ENCODE data around the gene KCNIP1. TPM values are rescaled to one million over a fixed set of nuclear protein-coding genes. Genes with fewer than 3 reads are reported as not detected.

Gene KCNIP1
- not detected for total RNA-seq

DNA sequence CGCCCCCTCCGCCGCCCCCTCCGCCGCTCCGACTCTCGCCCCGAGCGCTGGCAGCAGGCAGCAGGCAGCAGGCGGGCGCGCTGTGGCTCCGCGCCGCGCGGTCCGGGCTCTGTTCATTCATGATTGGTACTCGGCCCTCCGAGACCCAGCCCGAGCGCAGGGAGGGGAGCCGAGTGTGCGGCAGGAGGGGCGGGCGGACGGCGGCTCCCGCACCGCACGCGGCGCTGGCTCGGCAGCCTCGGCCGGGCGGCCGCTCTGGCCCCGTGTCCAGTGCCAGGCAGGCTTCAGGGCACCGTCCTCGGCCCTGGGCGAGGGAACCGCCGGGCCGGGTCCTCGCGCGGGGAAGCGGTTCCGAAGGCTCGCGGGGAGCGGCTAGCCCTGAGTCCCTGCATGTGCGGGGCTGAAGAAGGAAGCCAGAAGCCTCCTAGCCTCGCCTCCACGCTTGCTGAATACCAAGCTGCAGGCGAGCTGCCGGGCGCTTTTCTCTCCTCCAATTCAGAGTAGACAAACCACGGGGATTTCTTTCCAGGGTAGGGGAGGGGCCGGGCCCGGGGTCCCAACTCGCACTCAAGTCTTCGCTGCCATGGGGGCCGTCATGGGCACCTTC, at the start of gene KCNIP1:
KCNIP1 (plus strand) TSS at position 31 of the 607 bp plus-strand sequence.
- DNase-seq: no peak

DNA sequence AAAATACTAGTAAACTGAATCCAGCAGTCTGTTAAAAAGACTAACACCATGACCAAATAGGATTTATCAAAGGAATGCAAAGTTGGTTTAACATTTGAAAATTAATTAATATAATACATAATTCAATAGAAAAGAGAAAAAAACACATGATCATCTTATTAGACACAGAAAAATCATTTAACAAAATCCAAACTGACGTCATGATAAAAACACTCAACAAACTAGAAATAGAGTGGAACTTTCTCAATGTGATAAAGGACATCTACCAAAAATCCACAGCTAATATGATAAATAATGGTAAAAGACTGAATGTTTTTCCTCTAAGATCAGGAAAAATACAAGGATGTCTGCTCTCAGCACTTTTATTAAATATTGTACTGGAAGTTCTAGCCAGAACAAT, 40.4 kb upstream of the KCNIP1 start:
- no peak for DNase-seq

DNA sequence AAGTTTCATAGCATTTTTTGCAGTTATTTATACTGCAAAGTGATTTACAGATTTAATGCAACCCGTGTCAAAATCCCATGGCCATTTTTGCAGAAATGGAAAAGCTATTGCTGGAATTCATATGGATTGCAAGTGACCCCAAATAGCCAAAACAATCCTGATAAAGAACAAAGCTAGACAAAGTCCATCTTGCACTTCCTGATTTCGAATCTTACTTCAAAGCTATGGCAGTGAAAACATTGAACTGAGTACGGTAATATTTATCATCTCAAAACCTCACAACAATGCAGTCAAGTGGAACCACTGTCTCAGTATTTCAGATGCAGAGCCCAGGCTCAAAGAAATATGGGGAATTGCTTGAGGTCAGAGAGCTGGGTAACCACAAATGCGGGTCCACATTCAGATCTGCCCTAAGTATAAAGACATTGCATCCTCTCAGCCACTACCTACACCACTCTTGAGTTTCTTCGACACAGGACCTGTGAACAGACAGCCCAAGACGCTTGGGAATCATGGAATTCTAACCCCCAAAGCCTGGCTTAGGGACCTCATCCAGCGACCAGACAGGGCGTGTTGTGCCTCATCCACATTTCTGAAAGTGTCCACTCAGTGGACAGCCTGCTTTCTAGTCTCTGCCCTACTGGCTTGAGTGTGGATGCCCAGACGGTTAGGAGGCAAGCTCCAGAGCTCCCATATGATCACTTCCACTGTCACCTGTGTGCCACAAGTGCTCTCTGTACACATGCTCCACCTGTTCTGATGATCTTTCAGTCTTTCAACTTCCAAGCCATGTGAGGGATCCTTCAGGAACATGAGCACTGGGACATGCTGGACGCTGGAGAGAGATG, 39.3 kb upstream of the KCNIP1 start:
- DNase-seq: no peak

- no peak for DNase-seq
Observed at GRCh38 chr5:170466553-170466952, 37.3 kb upstream of the KCNIP1 start.

- no peak for DNase-seq
Observed at GRCh38 chr5:170466988-170467707, 36.7 kb upstream of the KCNIP1 start.

DNA sequence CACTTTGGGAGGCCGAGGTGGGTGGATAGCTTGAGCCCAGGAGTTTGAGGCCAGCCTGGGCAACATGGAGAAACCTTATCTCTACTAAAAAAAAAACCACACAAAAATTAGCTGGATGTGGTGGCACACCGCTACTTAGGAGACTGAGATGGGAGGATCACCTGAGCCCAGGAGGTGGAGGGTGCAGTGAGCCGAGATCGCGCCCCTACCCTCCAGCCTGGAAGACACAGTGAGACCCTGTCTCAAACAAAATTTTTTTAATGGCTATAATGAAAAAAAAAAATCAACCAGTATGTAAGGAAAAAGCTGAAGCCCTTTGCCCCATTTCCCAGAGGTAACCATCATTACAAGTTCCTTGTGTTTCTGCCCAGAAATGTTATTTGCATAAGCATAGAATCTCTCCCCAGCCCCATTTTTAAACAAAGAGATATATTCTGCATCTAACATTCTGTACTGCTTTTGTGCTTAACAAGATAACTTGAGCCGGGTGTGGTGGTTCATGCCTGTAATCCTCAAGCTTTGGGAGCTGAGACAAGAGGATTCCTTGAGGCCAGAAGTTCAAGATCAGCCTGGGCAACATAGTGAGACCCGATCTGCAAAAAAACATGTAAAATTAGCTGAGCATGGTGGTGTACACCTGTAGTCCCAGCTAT, 35.1 kb upstream of the KCNIP1 start:
- DNase-seq: no peak

- DNase-seq: no peak
Observed at GRCh38 chr5:170469414-170469813, 34.4 kb upstream of the KCNIP1 start.

- no peak for DNase-seq
Observed at GRCh38 chr5:170470275-170470674, 33.5 kb upstream of the KCNIP1 start.

DNA sequence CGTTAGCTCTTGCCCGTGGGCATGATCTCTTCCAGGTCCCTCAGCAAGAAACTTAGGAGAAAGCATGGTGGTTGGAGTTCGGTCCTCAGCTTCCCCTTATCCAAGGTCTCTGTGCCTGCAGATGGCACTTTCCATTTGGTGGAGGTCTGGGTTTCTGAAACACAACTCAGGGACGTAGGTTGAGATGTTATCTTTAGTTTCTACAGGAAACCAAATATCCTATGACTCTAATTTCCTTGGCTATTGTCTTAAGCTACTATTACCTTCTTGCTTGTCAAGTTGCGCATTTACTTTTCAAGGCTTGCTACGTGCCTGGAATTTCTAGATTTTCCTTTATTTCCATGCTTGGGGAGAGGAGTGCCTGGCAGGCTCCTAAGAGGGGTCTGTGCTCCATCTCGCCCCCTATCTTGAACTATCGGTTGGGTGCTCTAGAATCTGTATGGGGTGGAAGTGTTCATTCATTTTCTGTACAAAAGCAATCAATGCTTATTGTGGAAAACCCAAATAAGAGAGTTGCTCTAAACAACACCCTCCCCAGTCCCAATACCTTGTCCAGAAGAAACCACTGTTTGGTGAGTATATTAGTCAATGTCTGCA, 32.9 kb upstream of the KCNIP1 start:
- no peak for DNase-seq

DNA sequence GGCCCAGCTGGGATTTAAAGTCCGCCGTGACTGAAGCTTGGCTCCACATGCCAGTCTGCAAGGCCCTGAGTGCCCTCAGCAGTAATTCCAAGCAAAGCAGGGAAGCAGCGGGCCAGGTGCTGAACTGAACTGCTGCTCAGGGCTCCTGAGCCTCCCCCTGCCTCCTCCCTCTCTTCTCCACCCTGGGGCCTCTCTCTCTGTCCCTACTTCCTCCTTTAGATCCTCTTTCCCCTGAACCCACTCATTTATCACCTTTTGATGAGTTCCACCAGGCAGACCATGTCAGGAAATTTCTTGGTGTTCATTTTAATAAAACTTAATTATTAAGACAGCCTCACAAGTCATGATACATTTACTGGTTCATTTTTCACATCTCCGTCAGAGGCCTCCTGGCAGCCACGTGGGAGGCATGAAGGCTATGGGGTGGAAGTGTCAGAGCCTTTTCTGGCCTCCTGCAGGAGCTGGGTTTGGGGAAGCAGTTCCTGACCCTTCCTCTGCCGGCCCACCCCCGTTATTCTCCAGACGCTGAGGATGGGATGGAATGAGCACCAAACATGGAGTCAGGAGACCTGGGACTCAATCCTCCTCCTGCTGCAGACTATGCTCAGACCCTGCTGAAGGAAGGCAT, 32.2 kb upstream of the KCNIP1 start:
- no peak for DNase-seq

DNA sequence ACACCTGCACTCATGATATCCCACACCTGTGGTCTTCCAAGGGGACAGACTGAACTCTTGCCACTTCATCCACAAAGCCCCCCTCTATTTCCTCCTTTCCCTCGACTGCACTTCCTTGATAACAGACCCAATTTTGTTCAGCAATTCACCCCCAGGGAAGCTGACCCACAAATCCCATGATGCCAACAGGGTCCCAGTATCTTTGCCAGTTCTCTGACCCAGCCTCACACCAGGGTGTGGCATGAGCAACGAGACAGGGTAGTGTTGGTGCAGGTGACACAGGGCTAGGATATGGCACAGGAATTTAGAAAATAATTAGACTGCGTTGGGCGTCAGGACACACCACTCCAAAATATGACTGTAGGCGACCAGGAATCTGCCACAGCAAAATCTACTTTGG, 30.2 kb upstream of the KCNIP1 start:
- no peak for DNase-seq

DNA sequence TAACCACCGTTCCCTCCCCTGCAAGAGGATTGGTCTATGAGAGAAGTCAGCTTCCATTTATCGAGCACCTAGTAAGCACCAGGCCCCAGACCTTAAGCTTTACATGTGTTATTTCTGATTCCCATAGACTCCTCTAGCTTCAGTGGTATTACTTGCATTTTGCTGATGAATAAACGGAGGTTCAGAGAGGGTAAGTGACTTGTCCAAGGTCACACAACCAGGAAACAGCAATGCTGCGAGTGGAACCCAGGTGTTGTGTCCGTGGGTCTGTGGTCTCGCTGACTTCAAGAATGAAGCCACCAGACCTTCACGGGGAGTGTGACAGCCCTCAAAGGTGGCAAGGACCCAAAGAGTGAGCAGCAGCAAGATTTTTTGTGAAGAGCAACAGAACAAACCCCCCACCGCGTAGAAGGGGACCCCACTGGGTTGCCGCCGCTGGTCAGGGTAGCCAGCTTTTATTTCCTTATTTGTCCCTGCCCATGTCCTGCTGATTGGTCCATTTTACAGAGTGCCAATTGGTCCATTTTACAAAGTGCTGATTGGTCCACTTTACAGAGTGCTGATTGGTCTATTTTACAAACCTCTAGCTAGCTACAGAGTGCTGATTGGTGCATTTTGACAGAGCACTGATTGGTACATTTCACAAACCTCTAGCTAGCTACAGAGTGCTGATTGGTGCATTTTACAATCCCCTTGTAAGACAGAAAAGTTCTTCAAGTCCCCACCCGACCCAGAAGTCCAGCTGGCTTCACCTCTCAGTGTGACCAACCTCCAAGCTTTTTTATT, 29.1 kb upstream of the KCNIP1 start:
- no peak for DNase-seq

DNA sequence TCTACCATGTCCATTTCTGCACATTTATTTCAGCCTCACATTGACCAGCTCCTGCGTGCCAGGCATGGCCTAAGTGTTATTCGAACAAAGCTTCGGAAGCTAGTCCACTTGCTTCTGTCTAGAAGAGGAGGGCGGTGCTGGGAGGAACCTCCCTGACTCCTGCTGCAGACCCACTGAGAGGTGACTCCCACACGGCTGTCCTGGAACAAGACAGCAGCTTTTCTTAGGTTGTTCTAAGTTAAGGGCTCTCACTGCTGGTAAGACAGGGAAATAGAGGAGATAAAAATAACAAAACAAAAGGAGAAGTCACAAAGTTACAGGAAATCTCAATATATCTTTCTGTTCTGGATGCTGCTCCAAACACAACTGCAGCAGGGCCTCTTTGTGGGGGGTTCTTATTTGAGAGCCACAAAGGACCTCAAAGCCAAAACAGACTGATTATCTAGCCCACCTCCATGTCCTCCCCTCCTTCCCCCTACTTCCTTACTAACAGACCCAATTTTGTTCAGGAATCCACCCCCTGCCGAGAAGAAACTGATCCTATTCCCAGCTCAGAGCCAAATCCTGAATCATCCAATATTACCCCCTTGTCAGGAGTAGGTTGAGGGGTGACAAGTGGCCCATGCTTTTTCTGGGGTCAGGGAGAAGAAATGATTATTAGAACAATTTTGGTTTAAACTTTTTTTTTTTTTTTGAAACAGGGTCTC, 28.4 kb upstream of the KCNIP1 start:
- DNase-seq: no peak

DNA sequence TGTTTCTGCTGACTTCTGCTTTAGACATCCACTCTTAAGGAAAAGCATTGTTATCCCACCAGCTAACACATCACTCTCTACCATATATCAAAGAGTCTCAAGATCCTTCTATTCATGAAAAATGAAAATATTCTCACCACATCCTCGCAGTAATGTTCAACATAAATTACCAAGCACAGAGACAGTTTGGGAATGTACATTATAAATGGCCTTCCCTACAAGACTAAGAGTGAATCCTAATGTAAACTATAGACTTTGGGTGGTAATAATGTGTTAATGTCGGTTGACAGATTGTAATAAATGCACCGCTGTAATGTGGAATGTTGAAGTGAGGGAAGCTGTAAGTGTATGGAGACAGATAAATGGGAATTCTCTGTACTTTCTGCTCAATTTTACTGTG, 27.1 kb upstream of the KCNIP1 start:
- no peak for DNase-seq

- DNase-seq: no peak
Observed at GRCh38 chr5:170477906-170478305, 25.9 kb upstream of the KCNIP1 start.

GRCh38 chr5:170478306-170478705, 25.5 kb upstream of the KCNIP1 start:
- DNase-seq: no peak

DNA sequence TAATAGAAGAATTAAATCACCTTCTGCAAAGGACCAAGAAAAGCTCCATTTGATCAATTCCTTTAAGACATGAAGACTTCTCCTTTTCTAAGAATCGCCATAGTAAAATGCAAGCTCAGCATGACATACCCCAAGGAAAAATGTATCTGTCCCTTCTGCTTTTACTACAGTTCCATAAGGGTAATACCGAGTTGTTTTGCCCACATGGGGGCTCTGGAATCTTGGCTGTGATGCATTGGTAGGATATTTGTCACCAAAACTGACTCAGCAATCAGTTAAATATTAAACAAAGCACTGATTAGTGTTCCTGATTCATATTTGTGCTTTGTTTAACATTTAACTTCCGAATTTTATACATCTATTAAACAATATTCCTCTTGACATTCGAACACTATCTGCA, 24.3 kb upstream of the KCNIP1 start:
- no peak for DNase-seq

- DNase-seq: no peak
Observed at GRCh38 chr5:170480260-170480659, 23.6 kb upstream of the KCNIP1 start.

- no peak for DNase-seq
Observed at GRCh38 chr5:170481849-170482248, 22.0 kb upstream of the KCNIP1 start.

- DNase-seq: no peak
Observed at GRCh38 chr5:170482511-170482910, 21.3 kb upstream of the KCNIP1 start.
